GM19023 (cell line): Measurements from ENCODE around the gene AKAP13.

Experiments used
- ATAC-seq: cut with Tn5 transposase; IDR thresholded peaks from one replicate; pipeline ENCODE4 v1.9.1; 2021; ENCODE audit warnings: mild to moderate bottlenecking, moderate library complexity; ENCODE audit not compliant: unreplicated experiment

Gene AKAP13

DNA sequence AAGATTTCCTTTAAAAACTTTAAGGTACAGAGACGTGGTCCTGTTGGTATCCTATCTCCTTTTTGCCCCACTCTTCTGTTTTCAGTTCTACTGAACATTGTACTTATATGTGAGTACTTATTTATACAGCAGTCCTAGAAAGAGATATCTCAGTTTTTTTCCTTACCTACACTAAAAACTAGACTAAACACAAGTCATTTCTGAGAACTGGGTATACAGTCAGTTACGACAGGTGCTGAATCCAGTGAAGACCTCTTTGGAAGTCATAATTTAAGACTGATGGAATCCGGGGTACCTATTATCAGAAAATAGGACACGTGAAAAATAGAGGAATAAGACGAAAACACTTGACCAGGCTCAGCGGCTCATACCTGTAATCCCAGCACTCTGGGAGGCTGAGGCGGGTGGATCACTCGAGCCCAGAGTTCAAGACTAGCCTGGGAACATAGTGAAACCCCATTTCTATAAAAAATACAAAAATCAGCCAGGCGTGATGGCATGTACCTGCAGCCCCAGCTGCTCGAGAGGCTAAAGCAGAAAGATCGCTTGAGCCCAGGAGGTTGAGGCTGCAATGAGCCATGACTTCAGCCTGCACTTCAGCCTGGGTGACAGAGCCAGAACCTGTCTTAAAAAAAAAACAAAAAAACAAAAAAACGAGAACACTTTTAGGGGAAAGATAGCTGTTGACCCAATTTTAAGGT, 338.0 kb downstream of the AKAP13 start:
- peak; percentile 73 for ATAC-seq

DNA sequence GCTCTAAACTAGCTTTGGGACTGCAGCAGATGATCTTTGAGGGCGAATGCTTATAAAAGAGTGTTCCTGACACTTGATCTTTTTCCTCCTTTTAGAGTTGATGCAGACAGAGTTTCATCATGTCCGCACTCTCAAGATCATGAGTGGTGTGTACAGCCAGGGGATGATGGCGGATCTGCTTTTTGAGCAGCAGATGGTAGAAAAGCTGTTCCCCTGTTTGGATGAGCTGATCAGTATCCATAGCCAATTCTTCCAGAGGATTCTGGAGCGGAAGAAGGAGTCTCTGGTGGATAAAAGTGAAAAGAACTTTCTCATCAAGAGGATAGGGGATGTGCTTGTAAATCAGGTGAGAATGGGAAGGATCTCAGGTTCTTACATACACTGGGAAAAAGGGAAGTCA, 338.6 kb downstream of the AKAP13 start:
- no peak for ATAC-seq

DNA sequence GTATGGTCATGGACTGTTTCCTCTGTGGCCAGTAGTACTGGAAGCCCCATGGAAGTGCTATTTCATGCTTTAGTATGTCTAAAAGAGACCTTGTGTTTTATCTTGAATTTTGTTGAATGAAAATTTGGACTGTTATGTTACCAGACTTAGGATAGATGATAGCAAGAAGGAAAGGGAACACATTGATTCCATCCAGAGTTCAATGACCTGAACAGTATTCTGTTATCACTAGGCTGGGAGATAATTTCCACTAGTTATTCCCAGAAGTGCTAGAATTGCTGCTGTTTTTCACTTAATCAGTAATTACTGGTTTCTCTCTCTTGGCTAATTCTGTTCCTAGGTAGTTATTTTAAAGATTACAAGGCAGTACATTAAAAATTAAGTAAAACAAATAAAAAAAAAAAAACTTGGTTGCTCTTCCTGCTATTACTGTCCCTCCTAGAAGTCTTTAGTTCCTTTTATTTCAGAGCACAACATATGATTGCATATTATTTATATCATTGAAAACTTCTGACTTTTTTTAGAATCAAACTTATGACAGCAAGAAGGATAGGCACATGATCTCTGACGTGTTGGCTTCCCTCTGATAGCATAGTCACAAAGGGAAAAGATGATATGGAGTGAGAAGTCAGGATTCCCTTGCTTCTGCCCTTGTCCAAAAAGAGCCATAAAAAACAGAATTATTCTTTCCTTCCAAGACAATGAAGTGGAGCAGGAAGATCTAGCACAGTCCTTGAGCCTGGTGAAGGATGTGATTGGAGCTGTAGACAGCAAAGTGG, 342.2 kb downstream of the AKAP13 start:
- no peak for ATAC-seq

DNA sequence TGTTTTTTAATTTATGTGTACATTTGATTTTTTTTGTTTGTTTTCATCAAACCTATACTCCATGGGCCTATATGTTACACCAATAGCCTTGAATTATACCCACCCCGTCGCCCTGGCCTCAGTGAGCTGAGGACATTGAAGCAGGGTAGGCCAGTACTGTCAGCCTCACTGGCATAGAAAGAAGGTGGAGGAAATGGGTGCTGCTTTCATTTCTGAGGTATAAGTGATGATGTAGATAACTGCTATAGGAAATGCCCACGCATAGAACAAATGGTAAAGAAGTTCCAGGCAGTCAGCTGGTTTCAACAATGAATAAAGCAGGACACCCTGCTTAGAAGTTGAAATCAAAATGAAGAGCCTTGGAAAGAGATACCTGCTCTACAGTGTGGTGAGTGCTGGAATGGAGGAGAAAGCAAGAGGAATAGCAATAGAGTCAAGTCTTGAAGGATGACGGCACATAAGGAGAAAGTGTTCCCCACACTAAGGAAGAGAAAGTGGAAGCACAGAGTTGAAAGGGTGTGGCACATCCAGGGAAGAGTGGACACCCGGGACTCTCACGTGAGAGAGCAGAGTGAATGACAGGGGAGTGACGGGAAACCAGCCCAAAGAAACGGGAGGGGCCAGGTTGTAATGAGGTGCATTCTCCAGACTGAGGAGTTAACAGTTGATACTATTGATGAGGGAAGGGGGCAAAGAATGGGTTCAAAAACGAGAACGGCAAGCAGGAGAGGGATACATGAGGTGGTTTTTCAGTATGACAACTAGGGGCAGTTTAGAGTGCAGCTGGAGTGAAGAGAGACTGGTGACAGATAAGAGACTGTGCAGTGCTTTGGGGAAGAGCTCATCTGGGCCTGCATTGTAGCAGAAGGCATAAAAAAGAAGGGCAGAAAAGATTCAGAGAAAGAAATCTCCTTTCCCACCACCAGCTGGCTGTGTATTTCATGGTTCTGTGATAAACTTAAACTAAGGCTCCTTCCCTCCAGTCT, 343.9 kb downstream of the AKAP13 start:
- ATAC-seq: no peak

DNA sequence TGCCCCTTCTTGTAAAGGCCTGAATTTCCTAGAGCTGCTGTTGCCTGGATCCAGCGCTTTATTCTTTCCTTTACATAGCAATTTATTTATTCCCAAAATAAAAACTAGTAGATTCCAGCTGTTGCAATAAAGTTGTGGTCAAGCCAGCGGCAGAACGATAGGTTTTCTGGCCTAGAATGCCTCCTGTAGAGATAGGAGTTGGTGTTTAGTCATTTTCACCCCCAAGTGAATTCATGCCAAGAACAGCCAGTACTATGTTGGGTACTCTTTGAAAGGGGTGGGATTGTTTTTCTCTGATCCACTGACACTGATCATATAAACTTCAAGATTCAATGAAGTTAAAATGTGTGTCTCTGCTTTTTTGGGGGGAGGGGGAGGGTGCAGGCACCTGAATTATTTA, 344.6 kb downstream of the AKAP13 start:
- ATAC-seq: no peak

DNA sequence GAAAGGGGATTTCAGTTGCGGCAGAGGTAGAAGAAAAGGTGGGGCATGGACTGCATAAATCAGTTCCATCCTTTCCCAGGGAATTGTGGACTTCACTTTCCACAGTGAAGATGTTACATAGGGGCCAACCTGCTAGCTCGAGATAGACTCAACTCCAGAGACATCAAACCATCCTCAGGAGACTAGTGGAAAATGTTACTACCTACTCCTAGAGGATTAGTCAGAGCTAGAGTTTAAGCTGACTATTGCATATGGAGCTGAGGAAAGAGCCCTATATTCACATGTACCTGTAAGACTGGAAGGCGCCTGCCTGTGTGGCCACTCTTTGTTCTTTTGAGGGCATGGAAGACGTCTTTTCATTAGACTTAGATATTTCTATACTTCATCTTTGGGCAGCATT, 345.2 kb downstream of the AKAP13 start:
- no peak for ATAC-seq

DNA sequence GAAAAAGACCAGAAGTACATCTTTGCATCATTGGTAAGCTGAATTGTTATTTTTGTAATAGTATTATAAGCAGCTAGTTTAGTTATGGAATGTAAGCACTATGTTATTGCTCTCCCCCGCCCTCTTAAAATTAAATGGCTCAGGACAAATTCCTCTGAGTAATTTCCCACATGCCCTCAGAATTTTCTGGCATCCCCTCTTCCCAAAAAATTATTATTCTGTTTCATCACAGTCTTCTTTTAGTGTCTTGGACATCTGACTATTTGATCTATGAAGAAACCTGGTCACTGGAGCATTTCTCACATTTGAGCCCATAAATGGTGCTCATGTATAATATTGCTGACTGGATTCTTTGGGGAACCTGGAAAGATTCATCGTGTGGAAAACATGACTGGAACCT, 346.1 kb downstream of the AKAP13 start:
- no peak for ATAC-seq

DNA sequence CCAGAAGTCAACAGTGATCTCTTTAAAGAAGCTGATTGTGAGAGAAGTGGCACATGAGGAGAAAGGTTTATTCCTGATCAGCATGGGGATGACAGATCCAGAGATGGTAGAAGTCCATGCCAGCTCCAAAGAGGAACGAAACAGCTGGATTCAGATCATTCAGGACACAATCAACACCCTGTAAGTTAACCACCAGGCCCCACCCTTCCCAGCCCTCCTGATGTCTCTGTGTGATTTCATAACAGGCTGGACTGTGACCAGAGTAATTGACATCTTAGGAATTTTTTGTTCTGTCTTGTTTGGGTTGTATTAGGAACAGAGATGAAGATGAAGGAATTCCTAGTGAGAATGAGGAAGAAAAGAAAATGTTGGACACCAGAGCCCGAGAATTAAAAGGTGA, 346.7 kb downstream of the AKAP13 start:
- no peak for ATAC-seq

DNA sequence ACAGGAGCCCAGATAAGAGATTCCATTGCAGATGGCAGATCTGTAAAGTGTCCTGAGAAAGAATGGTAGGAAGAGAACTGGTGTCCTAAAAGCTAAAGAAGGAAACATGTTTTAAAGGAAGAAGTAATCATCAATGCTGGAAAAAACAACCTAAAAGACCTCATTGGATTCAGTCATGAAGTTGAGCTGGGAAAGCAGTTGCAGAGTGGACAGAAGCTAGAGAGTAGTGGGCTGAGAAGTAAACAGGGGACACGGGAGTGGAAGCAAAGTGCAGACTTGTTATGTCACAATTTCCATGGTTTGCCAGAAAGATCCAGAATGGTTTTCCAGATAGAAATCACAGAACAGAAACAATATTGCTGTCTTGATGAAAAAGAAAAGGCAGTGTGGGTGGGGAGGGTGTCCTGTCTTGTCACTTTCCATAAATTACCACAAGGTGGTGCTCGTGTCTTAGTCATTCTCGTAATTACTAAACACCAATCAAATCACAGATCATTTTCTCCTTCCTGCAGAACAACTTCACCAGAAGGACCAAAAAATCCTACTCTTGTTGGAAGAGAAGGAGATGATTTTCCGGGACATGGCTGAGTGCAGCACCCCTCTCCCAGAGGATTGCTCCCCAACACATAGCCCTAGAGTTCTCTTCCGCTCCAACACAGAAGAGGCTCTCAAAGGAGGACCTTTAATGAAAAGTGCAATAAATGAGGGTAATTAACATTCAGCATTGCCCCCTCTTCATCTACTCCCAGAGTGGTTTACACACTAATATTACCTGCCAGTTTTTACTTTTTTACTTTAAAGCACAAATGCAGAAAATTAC, 349.8 kb downstream of the AKAP13 start:
- ATAC-seq: no peak

DNA sequence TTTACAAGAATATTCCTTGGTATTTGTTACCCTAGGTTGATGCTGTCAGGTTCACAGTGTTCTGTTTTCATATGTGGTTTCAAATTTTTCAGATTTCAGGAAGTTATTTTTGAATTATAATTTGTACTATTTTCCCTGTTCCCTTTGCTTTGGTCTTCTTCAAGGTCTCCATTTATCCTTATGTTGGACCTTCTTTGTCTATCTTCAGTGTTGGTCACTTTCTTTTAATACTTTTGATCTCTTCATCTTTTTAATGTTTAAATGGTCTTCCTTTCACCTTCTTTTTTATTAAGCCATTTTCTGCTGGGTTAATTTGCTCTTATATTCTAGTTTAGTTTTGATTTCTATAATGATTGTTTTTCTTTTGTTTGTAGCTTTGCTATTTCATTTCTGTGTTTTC, 353.0 kb downstream of the AKAP13 start:
- ATAC-seq: no peak

DNA sequence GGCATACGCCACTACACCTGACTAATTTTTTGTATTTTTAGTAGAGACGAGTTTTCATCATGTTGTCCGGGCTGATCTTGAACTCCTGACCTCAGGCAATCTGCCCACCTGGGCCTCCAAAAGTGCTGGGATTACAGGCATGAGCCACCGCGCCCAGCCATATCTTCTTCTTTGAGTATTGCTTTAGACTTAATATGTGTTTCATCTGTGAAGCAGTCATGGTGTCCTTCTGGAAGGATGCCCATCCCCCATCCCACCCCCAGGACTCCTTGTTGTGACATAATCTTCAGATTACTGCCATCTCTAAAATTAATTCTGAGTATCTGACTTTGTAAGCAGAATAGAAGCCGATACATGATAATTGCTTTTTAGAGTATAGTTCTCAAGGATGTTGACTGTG, 356.7 kb downstream of the AKAP13 start:
- ATAC-seq: no peak

DNA sequence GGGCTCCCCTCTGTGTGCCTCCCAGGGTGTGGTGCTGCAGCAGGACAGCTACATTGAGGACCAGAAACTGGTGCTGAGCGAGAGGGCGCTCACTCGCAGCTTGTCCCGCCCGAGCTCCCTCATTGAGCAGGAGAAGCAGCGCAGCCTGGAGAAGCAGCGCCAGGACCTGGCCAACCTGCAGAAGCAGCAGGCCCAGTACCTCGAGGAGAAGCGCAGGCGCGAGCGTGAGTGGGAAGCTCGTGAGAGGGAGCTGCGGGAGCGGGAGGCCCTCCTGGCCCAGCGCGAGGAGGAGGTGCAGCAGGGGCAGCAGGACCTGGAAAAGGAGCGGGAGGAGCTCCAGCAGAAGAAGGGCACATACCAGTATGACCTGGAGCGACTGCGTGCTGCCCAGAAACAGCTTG, 360.6 kb downstream of the AKAP13 start:
- ATAC-seq: no peak

DNA sequence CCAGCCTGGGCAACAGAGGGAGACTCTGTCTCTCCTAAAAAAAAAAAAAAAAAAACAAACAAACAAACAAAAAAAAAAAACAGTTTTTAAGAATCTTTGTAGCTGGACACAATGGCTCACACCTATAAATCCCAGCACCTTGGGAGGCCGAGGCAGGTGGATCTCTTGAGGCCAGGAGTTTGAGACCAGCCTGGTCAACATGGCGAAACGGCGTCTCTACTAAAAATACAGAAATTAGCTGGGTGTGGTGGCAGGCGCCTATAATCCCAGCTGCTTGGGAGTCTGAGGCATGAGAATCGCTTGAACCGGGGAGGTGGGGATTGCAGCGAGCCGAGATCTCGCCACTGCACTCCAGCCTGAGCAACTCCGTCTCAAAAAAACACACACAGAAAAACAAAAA, 361.3 kb downstream of the AKAP13 start:
- ATAC-seq: no peak

DNA sequence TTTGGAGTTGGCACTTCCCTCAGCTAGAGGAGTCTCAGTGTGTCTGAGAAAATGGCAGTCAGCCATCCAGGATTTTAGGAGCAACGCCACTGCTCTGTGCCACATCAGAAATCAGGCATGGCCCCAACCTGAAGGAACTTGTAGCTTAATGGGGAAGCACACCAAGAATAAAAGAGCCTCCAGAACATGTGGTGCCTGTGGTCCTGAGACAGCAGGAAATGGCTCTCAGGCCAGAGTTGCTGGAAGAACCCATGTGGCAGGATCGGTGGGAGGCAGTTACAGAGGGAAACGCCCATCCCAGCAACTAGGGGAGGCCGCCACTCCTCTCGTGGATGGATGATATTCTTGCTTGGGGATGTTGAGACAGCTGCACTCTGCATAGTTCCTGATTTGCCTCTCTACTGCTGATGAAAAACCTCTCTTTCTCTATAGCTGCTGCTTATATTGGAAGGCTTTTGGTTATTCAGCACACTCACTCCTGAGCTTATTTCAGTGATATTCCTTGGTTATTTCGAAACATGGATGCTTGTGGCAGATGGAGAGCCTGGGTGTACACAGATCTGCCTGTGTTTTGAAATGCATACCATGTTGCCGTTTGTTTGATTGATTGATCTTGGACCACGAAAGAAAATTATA, 361.9 kb downstream of the AKAP13 start:
- ATAC-seq: no peak

DNA sequence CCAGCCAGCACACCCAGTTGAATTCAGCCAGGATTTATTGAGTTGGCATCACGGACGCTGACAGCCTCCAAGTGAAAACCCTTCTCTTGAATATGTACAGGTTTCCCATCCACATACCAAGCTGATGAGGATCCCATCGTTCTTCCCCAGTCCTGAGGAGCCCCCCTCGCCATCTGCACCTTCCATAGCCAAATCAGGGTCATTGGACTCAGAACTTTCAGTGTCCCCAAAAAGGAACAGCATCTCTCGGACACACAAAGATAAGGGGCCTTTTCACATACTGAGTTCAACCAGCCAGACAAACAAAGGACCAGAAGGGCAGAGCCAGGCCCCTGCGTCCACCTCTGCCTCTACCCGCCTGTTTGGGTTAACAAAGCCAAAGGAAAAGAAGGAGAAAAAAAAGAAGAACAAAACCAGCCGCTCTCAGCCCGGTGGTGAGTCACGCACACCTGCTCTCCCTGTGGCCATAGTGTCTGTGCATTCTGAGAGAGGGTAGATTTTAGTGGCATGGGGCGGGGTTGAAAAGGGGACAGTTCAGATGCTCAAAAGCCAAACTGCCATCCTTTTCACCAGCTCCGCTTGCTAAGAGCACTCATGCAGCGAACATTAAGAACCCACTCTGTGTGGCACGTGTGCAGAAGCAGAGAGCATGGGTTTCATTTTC, 363.1 kb downstream of the AKAP13 start:
- no peak for ATAC-seq

DNA sequence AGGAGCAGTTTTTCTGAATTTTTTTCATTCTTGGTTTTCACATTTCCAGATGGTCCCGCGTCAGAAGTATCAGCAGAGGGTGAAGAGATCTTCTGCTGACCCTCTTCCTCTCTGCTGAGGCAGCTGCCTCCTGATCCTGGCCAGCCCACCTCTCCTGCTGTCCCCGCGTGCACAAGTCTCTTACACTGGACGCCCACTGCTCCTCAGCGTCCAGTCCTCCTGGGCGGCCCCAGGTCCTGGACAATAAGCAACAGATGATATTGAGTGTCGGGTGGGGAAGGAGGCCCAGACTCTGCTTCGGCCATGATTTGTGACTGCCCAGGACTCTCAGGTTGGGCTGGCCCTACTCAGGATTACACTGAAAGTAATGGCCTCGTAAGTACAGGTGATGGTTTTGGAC, 364.2 kb downstream of the AKAP13 start:
- ATAC-seq: no peak

DNA sequence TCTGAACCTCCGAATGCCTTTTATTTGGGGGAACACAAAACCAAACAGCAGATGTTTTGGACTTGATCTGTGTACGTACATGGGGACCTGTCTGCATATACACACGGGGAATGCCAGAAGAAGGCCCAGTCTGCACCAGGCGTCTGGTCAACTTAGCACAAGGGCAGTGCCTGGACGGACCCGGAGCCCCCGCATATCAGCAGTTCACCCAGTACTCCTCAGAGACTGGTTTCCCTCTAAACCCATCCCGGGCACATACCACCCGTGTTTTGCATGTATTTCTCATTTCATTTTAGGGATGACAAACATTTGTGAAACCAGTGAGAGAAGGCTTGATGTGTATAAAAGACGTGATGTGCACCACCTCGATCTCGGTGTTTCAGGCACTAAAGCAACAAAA, 364.6 kb downstream of the AKAP13 start:
- ATAC-seq: no peak

DNA sequence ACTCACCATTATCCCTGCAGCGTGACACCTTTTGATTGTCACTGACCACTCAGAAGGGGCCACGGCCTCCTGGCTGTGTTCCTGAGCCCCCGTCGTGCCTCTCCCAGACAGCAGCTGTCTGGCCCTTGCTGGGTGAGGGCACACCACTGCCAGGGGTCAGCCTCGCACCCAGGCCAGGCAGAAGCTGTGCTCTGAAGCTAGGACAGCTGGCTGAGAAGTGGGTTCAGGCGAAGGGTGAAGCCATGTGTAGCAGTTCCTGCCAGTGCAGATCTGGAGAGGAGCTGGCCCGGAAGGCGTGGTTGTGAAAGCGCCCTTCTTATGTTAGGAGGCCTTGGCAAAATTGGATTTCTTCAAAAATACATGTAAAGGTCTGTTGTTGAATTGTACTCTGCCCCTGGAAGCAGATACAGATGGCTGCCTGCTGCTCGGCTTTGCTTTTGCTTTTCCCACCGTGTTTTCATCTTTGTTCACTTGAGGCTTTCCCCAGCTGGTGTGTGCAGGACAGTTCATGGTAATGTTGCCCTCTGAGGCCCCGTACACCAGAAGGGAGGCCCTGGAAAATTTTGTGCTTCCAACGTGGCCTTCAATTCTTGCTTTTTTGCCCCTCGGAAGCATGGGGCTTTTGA, 365.2 kb downstream of the AKAP13 start:
- no peak for ATAC-seq

DNA sequence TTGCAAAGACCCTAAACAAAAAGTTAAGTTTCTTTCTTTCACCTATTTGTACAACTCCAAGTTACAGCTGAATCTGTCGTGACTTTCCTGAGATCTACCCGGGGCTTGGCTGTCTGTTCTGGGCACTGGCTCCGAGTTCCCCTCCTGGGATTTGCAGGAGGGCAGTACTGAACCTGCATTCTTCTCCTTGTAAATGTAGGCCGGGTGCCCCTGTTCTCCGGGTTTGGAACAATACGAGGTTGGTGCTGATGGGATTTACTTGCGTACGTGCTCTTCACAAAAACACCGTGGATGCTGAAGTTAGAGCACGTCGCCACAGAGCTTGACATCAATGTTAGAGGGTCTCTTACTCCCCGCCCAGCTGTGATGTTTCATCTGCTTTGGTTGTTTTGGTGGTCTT, 366.2 kb downstream of the AKAP13 start:
- ATAC-seq: no peak
